Breast epithelium (tissue), 4 donors: ENCODE measurements around the gene OAT. TPM values are rescaled to one million over a fixed set of nuclear protein-coding genes. Genes with fewer than 3 reads are reported as not detected.
A peak's percentile ranks its signal among the peaks of the same experiment; 100 is the strongest.

Source experiments
- DNase-seq, 2 donors: peaks; one replicate each; pipeline ENCODE4 v3.0.0-alpha.2; 2019; ENCODE audit warnings: low spot score in 2 of 2
- H3K27ac ChIP-seq, 2 donors: fragments of 200-600 bp; sonication (generic) in 1 of 2; one replicate each; pipeline ENCODE4 v1.5.1; 2016 to 2019; ENCODE audit warnings: mild to moderate bottlenecking in 1 of 2
- H3K27me3 ChIP-seq, 2 donors: fragments of 200-600 bp; sonication (generic) in 1 of 2; one replicate each; pipeline versions ENCODE4 v1.5.1 to v1.6.0; 2017 to 2019; ENCODE audit warnings: control low read depth in 1 of 2, mild to moderate bottlenecking in 1 of 2
- H3K36me3 ChIP-seq: fragments of 200-600 bp; one replicate; pipeline ENCODE4 v1.5.1; 2019
- H3K4me1 ChIP-seq, 2 donors: fragments of 200-600 bp; sonication (generic); one replicate each; pipeline ENCODE4 v1.5.1; 2016 to 2019; ENCODE audit warnings: control low read depth in 1 of 2
- H3K4me3 ChIP-seq, 3 donors: fragments of 200-600 bp; sonication (generic); 1 replicate in 2 of 3; 2 replicates in 1 of 3; pipeline ENCODE4 v1.5.1; 2016 to 2019; ENCODE audit warnings: mild to moderate bottlenecking in 3 of 3, moderate library complexity in 2 of 3
- H3K9me3 ChIP-seq, 2 donors: fragments of 200-600 bp; sonication (generic) in 1 of 2; one replicate each; pipeline ENCODE4 v1.5.1; 2016 to 2019; ENCODE audit warnings: control low read depth in 1 of 2
- POLR2A ChIP-seq: fragments of 450-650 bp; IDR thresholded peaks from one replicate; pipeline ENCODE4 v1.6.1; 2016; ENCODE audit warnings: antibody characterized with exemption, mild to moderate bottlenecking, moderate library complexity
- POLR2AphosphoS5 ChIP-seq, 3 donors: sonication (generic); formaldehyde crosslinking; IDR thresholded peaks; one replicate each; pipeline ENCODE4 v1.6.1; 2017; ENCODE audit warnings: antibody characterized with exemption in 3 of 3
- intact Hi-C: fragments of 100-400 bp; cut with DNase I; formaldehyde crosslinking; loops from one replicate; pipeline ENCODE4 v1.15.1; 2023; ENCODE audit warnings: low total_unique reads
- total RNA-seq, 3 donors: library from RNA; depleted of rRNA; stranded (reverse); fragments of >200 nt; gene quantifications; one replicate each; pipeline ENCODE4 v1.1.0, GENCODE V29; 2016
- TF ChIP-seq, protein P1 (sequence below), 3 donors: fragments of 450-650 bp; IDR thresholded peaks; one replicate each; pipeline ENCODE4 v1.5.1; 2016 to 2017; ENCODE audit warnings: antibody characterized with exemption in 3 of 3, mild to moderate bottlenecking in 3 of 3, moderate library complexity in 3 of 3

The OAT gene
- 100 to 1,000 TPM in 2 of 3 donors, 10 to 100 TPM in 1; 93.3 to 160 (median 115) TPM for total RNA-seq

DNA sequence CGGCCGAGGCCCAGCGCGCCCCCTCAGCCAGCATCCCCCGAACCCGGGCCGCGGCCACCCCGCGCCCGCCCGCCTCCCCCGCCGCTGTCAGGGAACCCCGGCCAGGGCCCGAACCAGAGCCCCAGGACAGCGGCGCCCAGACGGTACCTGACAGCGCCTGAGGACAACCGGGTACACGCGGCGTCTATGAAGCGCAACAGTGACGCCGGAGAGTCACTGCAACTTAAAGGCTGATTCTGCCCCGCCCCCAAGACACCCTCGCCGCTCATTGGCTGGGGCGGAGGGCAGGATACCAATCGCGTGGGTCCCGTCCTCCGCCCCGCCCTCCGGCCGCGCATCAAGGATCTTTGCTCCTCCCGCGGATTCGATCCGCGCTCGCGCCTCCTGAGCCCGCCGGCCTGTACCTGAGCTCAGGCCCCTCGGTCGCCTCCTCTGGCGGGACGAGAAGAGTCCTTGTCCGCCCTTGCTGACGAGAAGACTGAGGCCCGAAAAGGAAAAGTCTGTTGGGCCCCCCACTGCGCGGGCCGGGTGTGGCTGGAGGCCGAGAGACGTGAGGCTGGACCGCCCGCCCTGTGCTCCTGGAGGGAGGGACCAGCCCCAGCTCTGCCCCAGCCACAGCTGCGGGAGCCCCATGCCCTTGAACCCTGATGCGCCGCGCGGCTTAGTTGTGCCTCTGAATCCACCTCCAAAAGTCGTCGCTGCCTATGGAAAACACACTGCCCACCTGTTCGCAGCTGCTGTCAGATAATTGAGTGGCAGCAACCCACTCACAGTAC, at the start of gene OAT:
OAT (minus strand) TSS at position 198 of the 776 bp plus-strand sequence. CDS start 6,752 bp downstream, outside the sequence.
- Histone ChIP-seq H3K36me3 (no peaks in the 10 kb centered on the region), H3K4me3 (peak within 1 kb of the TSS; percentile 85 to 96 (median 91)), H3K4me1 (peaks cover 0 to 21% of the 10 kb centered on the region in 2 donors), H3K27me3 (no peaks in the 10 kb centered on the region), H3K9me3 (no peaks in the 10 kb centered on the region), H3K27ac (peak within 1 kb of the TSS; percentile 96)
- peak; percentile 97 for DNase-seq
- TF ChIP-seq, protein P1, sequence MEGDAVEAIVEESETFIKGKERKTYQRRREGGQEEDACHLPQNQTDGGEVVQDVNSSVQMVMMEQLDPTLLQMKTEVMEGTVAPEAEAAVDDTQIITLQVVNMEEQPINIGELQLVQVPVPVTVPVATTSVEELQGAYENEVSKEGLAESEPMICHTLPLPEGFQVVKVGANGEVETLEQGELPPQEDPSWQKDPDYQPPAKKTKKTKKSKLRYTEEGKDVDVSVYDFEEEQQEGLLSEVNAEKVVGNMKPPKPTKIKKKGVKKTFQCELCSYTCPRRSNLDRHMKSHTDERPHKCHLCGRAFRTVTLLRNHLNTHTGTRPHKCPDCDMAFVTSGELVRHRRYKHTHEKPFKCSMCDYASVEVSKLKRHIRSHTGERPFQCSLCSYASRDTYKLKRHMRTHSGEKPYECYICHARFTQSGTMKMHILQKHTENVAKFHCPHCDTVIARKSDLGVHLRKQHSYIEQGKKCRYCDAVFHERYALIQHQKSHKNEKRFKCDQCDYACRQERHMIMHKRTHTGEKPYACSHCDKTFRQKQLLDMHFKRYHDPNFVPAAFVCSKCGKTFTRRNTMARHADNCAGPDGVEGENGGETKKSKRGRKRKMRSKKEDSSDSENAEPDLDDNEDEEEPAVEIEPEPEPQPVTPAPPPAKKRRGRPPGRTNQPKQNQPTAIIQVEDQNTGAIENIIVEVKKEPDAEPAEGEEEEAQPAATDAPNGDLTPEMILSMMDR (IDR thresholded peaks at IDR 0.05): peak in 1 of 3 donors; percentile 20
- TF ChIP-seq POLR2A (peak; percentile 95), POLR2AphosphoS5 (IDR thresholded peaks at IDR 0.05) (peak; percentile 90 to 96 (median 94))
- intact Hi-C loops: no loop called here

DNA sequence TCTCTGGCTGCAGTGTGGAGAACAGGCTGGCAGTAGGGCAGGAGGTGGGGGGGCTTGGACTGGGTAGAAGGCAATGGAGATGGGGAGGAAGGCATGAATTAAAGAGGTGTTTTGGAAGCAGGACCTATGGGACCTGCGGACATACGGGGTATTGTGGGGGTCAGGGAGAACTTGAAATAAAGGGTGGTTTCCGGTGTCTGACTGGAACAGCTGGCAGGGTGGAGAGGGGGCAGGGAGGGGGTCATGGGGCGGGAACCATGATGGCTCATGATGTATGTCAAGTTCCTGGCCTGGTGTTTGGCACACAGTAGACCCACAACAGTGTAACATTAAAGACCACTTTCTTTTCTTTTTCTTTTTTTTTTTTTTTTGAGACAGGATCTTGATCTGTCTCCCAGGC, 48.4 kb upstream of the OAT start:
- no peaks in the 10 kb centered on the region for H3K36me3 ChIP-seq
- H3K4me3 ChIP-seq: no peak overlapping the region
- DNase-seq: no peak
- intact Hi-C loops: no loop called here
- H3K9me3 ChIP-seq: no peaks in the 10 kb centered on the region
- no peak overlapping the region for H3K27ac ChIP-seq
- H3K27me3 ChIP-seq: no peaks in the 10 kb centered on the region
- no peak for TF ChIP-seq POLR2AphosphoS5 (IDR thresholded peaks at IDR 0.05)
- TF ChIP-seq, protein P1 (IDR thresholded peaks at IDR 0.05): no peak
- TF ChIP-seq POLR2A: no peak
- no peaks in the 10 kb centered on the region for H3K4me1 ChIP-seq

DNA sequence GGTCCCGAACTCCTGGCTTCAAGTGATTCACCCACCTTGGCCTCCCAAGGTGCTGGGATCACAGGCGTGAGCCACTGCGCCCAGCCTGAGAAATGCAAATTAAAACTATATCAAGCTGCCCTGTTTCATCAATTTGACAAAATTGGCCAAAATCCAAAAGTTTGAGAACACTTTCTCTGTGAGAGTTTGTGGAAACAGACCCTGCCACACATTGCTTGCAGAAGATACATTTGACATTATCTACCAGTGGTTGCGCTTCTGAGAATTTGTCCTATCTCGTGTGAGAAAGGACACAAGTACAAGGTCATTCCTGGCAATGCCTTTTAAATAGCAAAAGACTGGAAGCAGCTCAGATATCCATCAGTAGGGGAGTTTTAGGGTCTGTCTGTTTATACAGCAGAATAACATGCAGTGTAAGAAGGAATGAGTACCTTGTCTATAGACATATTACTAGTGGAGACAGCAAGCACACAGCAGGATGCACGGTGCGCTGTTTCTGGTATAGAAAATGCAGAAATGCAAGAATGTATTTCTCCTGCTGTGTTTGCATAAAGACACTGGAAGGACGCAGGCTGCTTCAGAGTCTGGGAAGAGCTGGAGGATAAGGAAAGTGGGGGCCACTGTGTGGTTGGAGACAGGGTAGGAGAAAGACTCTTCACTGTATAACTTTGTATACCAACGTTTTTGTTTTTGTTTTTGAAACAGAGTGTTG, 47.2 kb upstream of the OAT start:
- no peaks in the 10 kb centered on the region for H3K36me3 ChIP-seq
- H3K27me3 ChIP-seq: no peaks in the 10 kb centered on the region
- no peak overlapping the region for H3K4me3 ChIP-seq
- H3K9me3 ChIP-seq: no peaks in the 10 kb centered on the region
- intact Hi-C loops: no loop called here
- no peaks in the 10 kb centered on the region for H3K4me1 ChIP-seq
- no peak for DNase-seq
- TF ChIP-seq POLR2A (no peak), POLR2AphosphoS5 (IDR thresholded peaks at IDR 0.05) (no peak)
- TF ChIP-seq, protein P1 (IDR thresholded peaks at IDR 0.05): no peak
- H3K27ac ChIP-seq: no peak overlapping the region

DNA sequence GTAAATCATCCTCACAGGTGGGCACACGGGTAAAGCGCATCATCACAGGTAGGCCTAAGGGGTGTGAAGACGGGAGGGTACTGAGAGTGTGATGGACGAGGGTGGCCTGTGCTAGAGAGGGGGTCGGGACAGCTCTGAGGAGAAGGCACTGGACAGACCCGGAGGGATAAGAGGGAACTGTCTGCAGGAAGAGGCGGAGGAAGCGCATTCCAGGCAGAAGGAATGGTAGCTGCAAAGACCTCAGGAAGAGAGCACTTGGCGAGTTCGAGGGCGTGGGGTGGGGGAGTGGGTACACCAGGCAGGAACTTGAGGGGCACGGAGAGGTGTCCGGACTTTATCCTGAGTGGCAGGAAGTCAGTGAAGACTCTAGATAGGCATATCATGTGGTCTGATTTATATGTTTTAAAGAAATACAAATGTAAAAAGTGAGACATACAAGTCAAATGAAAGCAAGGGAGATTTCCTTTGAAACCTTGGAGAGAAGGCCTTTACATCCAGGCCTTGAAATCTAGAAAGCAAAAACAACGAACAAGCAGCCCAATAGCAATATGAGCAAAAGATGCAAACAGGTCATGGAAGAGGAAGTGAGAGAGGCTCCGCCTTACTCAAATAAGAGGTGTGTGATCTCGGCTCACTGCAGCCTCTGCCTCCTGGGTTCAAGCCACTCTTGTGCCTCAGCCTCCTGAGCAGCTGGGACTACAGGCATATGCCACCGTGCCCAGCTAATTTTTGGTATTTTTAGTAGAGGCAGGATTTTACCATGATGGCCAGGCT, 46.5 kb upstream of the OAT start:
- intact Hi-C loops: no loop called here
- TF ChIP-seq, protein P1 (IDR thresholded peaks at IDR 0.05): no peak
- TF ChIP-seq POLR2AphosphoS5 (IDR thresholded peaks at IDR 0.05) (no peak), POLR2A (no peak)
- no peaks in the 10 kb centered on the region for H3K9me3 ChIP-seq
- H3K27ac ChIP-seq: no peak overlapping the region
- DNase-seq: no peak
- H3K36me3 ChIP-seq: no peaks in the 10 kb centered on the region
- H3K4me3 ChIP-seq: no peak overlapping the region
- H3K27me3 ChIP-seq: no peaks in the 10 kb centered on the region
- no peaks in the 10 kb centered on the region for H3K4me1 ChIP-seq
